ENCODE measurements around the gene RPUSD2. TPM values are rescaled to one million over a fixed set of nuclear protein-coding genes. Genes with fewer than 3 reads are reported as not detected.
"Not testable (repeated sequence)": the region's sequence is repeated elsewhere in the genome, so short reads cannot be mapped to it uniquely, and the experiment has no call there.

The RPUSD2 gene
- total RNA-seq, 2 experiments from 2014 or later, result 14.1 to 15.6 TPM

GRCh38 chr15:40575113-40575512 lies 6.0 kb downstream of the RPUSD2 start:
- Mint-ChIP-seq H3K27me3 (ENCODE audit: low read depth) (no peaks in the 10 kb centered on the region), H3K27ac (no peak overlapping the region), H3K9me3 (ENCODE audit: insufficient read depth) (no peaks in the 10 kb centered on the region), H3K4me1 (ENCODE audit: low read depth) (peaks cover 16% of the 10 kb centered on the region), H3K4me3 (no peak overlapping the region), H3K36me3 (ENCODE audit: low read depth) (peaks cover 37% of the 10 kb centered on the region)
- no peak for ATAC-seq
- no peak for DNase-seq
- ChIA-PET POLR2A (no interaction called here), CTCF (interaction anchor here (0.9 kb wide), 1 partner anchor 10 kb away, joined by 3 read pairs; the partner anchor contains the start of gene CCDC32)

DNA sequence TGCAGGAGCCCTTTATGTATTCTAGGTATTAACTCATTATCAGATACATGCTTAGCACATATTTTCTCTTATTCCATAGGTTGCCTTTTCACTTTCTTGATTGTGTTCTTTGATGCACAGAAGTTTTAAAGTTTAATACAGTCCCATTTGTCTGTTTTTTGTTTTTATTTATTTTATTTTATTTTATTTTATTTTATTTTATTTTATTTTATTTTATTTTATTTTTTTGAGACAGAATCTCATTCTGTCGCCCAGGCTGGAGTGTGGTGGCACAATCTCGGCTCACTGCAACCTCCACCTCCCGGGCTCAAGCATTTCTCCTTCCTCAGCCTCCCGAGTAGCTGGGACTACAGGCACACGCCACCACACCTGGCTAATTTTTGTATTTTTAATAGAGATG lies 7.8 kb downstream of the RPUSD2 start:
- CTCF ChIA-PET, result interaction anchor here (1.0 to 1.1 kb wide), 2 partner anchors 9 to 11 kb away, joined by 3 to 4 read pairs; no protein-coding TSS in a partner anchor
- POLR2A ChIA-PET; H3K27ac Mint-ChIP-seq; DNase-seq; H3K9me3 Mint-ChIP-seq (ENCODE audit: insufficient read depth); H3K27me3 Mint-ChIP-seq (ENCODE audit: low read depth); H3K4me1 Mint-ChIP-seq (ENCODE audit: low read depth); H3K4me3 Mint-ChIP-seq; ATAC-seq: not testable (repeated sequence)
- peaks cover 33% of the 10 kb centered on the region for H3K36me3 Mint-ChIP-seq (ENCODE audit: low read depth)

- DNase-seq (no peak), ATAC-seq (no peak)
- H3K27me3 Mint-ChIP-seq (ENCODE audit: low read depth), result no peaks in the 10 kb centered on the region
- no peaks in the 10 kb centered on the region for H3K9me3 Mint-ChIP-seq (ENCODE audit: insufficient read depth)
- POLR2A ChIA-PET, result no interaction called here
- CTCF ChIA-PET, result no interaction called here
- no peak overlapping the region for H3K27ac Mint-ChIP-seq
- H3K4me3 Mint-ChIP-seq, result no peak overlapping the region
- H3K4me1 Mint-ChIP-seq (ENCODE audit: low read depth), result peaks cover 5% of the 10 kb centered on the region
- H3K36me3 Mint-ChIP-seq (ENCODE audit: low read depth), result peaks cover 19% of the 10 kb centered on the region
These were observed 9.8 kb downstream of the RPUSD2 start for GRCh38 chr15:40578892-40579291.

- DNase-seq; H3K4me3 Mint-ChIP-seq; ATAC-seq; H3K27ac Mint-ChIP-seq; H3K36me3 Mint-ChIP-seq (ENCODE audit: low read depth); H3K9me3 Mint-ChIP-seq (ENCODE audit: insufficient read depth); H3K27me3 Mint-ChIP-seq (ENCODE audit: low read depth); H3K4me1 Mint-ChIP-seq (ENCODE audit: low read depth): not testable (repeated sequence)
- ChIA-PET POLR2A (interaction anchor here (1.0 to 1.3 kb wide), 2 partner anchors 12 to 13 kb away, joined by 3 to 4 read pairs; partner anchors contain the start of gene RPUSD2), CTCF (interaction anchor here (0.7 kb wide), 1 partner anchor 8 kb away, joined by 3 read pairs; no protein-coding TSS in a partner anchor)
These were observed 12.7 kb downstream of the RPUSD2 start for GRCh38 chr15:40581796-40582195.

GRCh38 chr15:40582726-40583246 lies 13.7 kb downstream of the RPUSD2 start:
- no peak overlapping the region for H3K4me3 Mint-ChIP-seq
- H3K9me3 Mint-ChIP-seq (ENCODE audit: insufficient read depth), result no peaks in the 10 kb centered on the region
- H3K4me1 Mint-ChIP-seq (ENCODE audit: low read depth), result peaks cover 5% of the 10 kb centered on the region
- peaks cover 3% of the 10 kb centered on the region for H3K27me3 Mint-ChIP-seq (ENCODE audit: low read depth)
- DNase-seq (no peak), ATAC-seq (no peak)
- H3K27ac Mint-ChIP-seq, result no peak overlapping the region
- ChIA-PET POLR2A (no interaction called here), CTCF (no interaction called here)
- no peaks in the 10 kb centered on the region for H3K36me3 Mint-ChIP-seq (ENCODE audit: low read depth)

GRCh38 chr15:40584191-40584590 lies 15.1 kb downstream of the RPUSD2 start:
- ChIA-PET POLR2A (no interaction called here), CTCF (no interaction called here)
- ATAC-seq, result no peak
- peaks cover 3% of the 10 kb centered on the region for H3K27me3 Mint-ChIP-seq (ENCODE audit: low read depth)
- H3K27ac Mint-ChIP-seq, result no peak overlapping the region
- H3K36me3 Mint-ChIP-seq (ENCODE audit: low read depth), result no peaks in the 10 kb centered on the region
- no peak for DNase-seq
- peaks cover 5% of the 10 kb centered on the region for H3K4me1 Mint-ChIP-seq (ENCODE audit: low read depth)
- H3K9me3 Mint-ChIP-seq (ENCODE audit: insufficient read depth), result no peaks in the 10 kb centered on the region
- H3K4me3 Mint-ChIP-seq, result no peak overlapping the region

GRCh38 chr15:40590667-40591050 lies 21.6 kb downstream of the RPUSD2 start:
- DNase-seq, result no peak
- CTCF ChIA-PET, result interaction anchor here (1.0 to 3.9 kb wide), 9 partner anchors 10 to 683 kb away, joined by 3 to 30 read pairs (median 3); partner anchors contain the start of genes CCDC32, RAD51 and RPUSD2
- peak overlapping the region; percentile 75 for H3K27ac Mint-ChIP-seq
- peak overlapping the region; percentile 78 for H3K4me3 Mint-ChIP-seq
- H3K4me1 Mint-ChIP-seq (ENCODE audit: low read depth), result peaks cover 34% of the 10 kb centered on the region
- POLR2A ChIA-PET, result interaction anchor here (1.2 kb wide), 1 partner anchor 26 kb away, joined by 3 read pairs; no protein-coding TSS in a partner anchor
- no peaks in the 10 kb centered on the region for H3K9me3 Mint-ChIP-seq (ENCODE audit: insufficient read depth)
- H3K27me3 Mint-ChIP-seq (ENCODE audit: low read depth), result peaks cover 2% of the 10 kb centered on the region
- H3K36me3 Mint-ChIP-seq (ENCODE audit: low read depth), result peaks cover 7% of the 10 kb centered on the region
- no peak for ATAC-seq

- ChIA-PET CTCF (interaction anchor here (0.9 to 3.9 kb wide), 4 partner anchors 22 to 191 kb away, joined by 3 to 30 read pairs (median 3); partner anchors contain the start of genes CCDC32, RAD51 and RPUSD2), POLR2A (interaction anchor here (0.6 to 0.7 kb wide), 2 partner anchors 104 to 215 kb away, joined by 3 to 5 read pairs; partner anchors contain the start of genes RAD51 and ZFYVE19)
- Mint-ChIP-seq H3K36me3 (ENCODE audit: low read depth) (peaks cover 10% of the 10 kb centered on the region), H3K4me3 (no peak overlapping the region), H3K4me1 (ENCODE audit: low read depth) (peaks cover 39% of the 10 kb centered on the region), H3K9me3 (ENCODE audit: insufficient read depth) (no peaks in the 10 kb centered on the region), H3K27me3 (ENCODE audit: low read depth) (peaks cover 2% of the 10 kb centered on the region), H3K27ac (no peak overlapping the region)
- ATAC-seq (no peak), DNase-seq (no peak)
These were observed 22.3 kb downstream of the RPUSD2 start for GRCh38 chr15:40591389-40591788.

- Mint-ChIP-seq H3K4me1 (ENCODE audit: low read depth) (peaks cover 50% of the 10 kb centered on the region), H3K4me3 (peak overlapping the region; percentile 87), H3K27me3 (ENCODE audit: low read depth) (peaks cover 2% of the 10 kb centered on the region), H3K36me3 (ENCODE audit: low read depth) (peaks cover 16% of the 10 kb centered on the region), H3K9me3 (ENCODE audit: insufficient read depth) (no peaks in the 10 kb centered on the region), H3K27ac (peak overlapping the region; percentile 31)
- ATAC-seq, result no peak
- CTCF ChIA-PET, result interaction anchor here (0.6 to 1.1 kb wide), 2 partner anchors 24 to 244 kb away, joined by 3 to 5 read pairs; partner anchors contain the start of gene RPUSD2
- POLR2A ChIA-PET, result interaction anchor here (1.1 to 3.9 kb wide), 4 partner anchors 12 to 139 kb away, joined by 3 to 20 read pairs (median 6); partner anchors contain the start of genes CCDC32 and RPUSD2
- no peak for DNase-seq
These were observed 24.1 kb downstream of the RPUSD2 start for GRCh38 chr15:40593165-40593564.

- Mint-ChIP-seq H3K27ac (peak within 1 kb of the TSS; percentile 99), H3K9me3 (ENCODE audit: insufficient read depth) (no peaks in the 10 kb centered on the region), H3K4me1 (ENCODE audit: low read depth) (peaks cover 50% of the 10 kb centered on the region), H3K27me3 (ENCODE audit: low read depth) (peaks cover 2% of the 10 kb centered on the region), H3K4me3 (peak within 1 kb of the TSS; percentile 87), H3K36me3 (ENCODE audit: low read depth) (peaks cover 16% of the 10 kb centered on the region)
- peak; percentile 95 for DNase-seq
- ATAC-seq, result peak; percentile 85
- ChIA-PET CTCF (interaction anchor here (0.6 to 1.9 kb wide), 3 partner anchors 25 to 243 kb away, joined by 3 to 5 read pairs (median 5); partner anchors contain the start of genes CCDC32 and RPUSD2), POLR2A (interaction anchor here (1.1 to 3.9 kb wide), 4 partner anchors 13 to 139 kb away, joined by 3 to 20 read pairs (median 6); partner anchors contain the start of genes CCDC32 and RPUSD2)
These were observed 24.7 kb downstream of the RPUSD2 start, which contains the start of gene KNL1 for GRCh38 chr15:40593588-40594428. TSS of gene KNL1 (plus strand) at chr15:40594249. CDS start at chr15:40602932, 8,683 bp downstream.

GRCh38 chr15:40594429-40594836 lies 25.3 kb downstream of the RPUSD2 start:
- POLR2A ChIA-PET, result interaction anchor here (0.7 to 3.9 kb wide), 3 partner anchors 25 to 637 kb away, joined by 3 to 20 read pairs (median 9); partner anchors contain the start of genes CCDC32, CHP1 and RPUSD2
- Mint-ChIP-seq H3K4me3 (peak overlapping the region; percentile 87), H3K27me3 (ENCODE audit: low read depth) (peaks cover 2% of the 10 kb centered on the region), H3K36me3 (ENCODE audit: low read depth) (peaks cover 16% of the 10 kb centered on the region), H3K27ac (peak overlapping the region; percentile 99), H3K4me1 (ENCODE audit: low read depth) (peaks cover 48% of the 10 kb centered on the region), H3K9me3 (ENCODE audit: insufficient read depth) (no peaks in the 10 kb centered on the region)
- DNase-seq (no peak), ATAC-seq (peak; percentile 66)
- CTCF ChIA-PET, result interaction anchor here (1.4 to 1.9 kb wide), 2 partner anchors 30 to 188 kb away, joined by 3 to 5 read pairs; partner anchors contain the start of gene CCDC32

Measured in activated CD8-positive, alpha-beta T cell treated with anti-CD3 and anti-CD28 coated beads, Interleukin-2, amount 10 ng/mL, durations not matched to agents 7 days and 5 days (primary cell).